Medulla oblongata (tissue), 1 donor: Measurements from ENCODE around the gene PRSS56.

ENCODE experiments used
- DNase-seq: peaks from one replicate; pipeline ENCODE4 v3.0.0-alpha.2; 2015; ENCODE audit errors: extremely low spot score

The PRSS56 gene

GRCh38 chr2:232573042-232573441, 52.9 kb downstream of the PRSS56 start:
- DNase-seq, result no peak

GRCh38 chr2:232573771-232574435, 53.7 kb downstream of the PRSS56 start:
- peak; percentile 42 for DNase-seq

- DNase-seq, result no peak
These were observed 54.7 kb downstream of the PRSS56 start for GRCh38 chr2:232574674-232575403.
